ENCODE data around the gene TFE3. TPM values are rescaled to one million over a fixed set of nuclear protein-coding genes. Genes with fewer than 3 reads are reported as not detected.

TFE3 gene
- total and polyA plus RNA-seq, 11 donors: 12.1 to 61.2 (median 23.6) TPM

DNA sequence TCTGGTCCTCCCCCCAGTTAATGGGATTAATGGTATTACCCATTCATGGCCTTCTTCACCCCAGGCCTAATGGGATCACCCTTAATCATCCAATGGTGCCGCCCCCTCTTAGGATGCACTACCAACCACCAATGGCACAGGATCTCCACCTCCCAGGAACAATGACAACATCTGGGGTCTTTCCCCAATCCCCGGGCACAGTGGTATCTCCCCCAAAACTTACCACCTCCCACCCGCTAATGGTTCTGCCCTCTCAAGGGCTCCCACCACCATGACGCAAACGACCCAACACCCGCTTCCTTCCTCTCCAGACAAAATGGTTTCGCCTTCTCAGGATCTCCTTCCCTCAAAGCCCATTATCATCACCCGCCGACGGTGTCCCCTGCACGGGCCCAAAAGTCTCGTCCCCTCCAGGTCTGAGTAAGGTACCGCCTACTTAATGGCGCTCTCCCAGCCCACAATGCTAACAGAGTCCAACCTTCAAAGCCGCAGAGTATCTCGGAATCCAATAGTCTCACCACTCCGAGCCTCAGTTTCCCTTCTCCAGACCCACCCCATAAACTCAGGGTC is 41.6 kb downstream of the TFE3 start:
- 3 to 42% (median 21%) methylated on average over 17 of the region's 17 CpGs for WGBS, 4 donors
- Histone ChIP-seq H3K27ac (peak overlapping the region; percentile 62 to 95 (median 86)), H3K4me1 (peaks cover 0 to 6% (median 0%) of the 10 kb centered on the region in 12 donors), H3K27me3 (peaks cover 0 to under 1% (median 0%) of the 10 kb centered on the region in 9 donors), H3K4me3 (peak overlapping the region; percentile 40 to 85 (median 72)), H3K9me3 (peaks cover 0 to 8% (median 0%) of the 10 kb centered on the region in 12 donors), H3K36me3 (peaks cover 0 to 21% (median 9%) of the 10 kb centered on the region in 9 donors)
- intact Hi-C loops (cut with DNase I): loop anchor here in 4 of 10 donors (1.0 to 5.0 kb wide), 3 partner anchors 41 to 44 kb away; partner anchors contain the start of genes TFE3 (in 4 of the 4) and OTUD5 (in 1 of the 4)
- TF ChIP-seq POLR2A (IDR thresholded peaks at IDR 0.05): no peak
- TF ChIP-seq, protein P1, sequence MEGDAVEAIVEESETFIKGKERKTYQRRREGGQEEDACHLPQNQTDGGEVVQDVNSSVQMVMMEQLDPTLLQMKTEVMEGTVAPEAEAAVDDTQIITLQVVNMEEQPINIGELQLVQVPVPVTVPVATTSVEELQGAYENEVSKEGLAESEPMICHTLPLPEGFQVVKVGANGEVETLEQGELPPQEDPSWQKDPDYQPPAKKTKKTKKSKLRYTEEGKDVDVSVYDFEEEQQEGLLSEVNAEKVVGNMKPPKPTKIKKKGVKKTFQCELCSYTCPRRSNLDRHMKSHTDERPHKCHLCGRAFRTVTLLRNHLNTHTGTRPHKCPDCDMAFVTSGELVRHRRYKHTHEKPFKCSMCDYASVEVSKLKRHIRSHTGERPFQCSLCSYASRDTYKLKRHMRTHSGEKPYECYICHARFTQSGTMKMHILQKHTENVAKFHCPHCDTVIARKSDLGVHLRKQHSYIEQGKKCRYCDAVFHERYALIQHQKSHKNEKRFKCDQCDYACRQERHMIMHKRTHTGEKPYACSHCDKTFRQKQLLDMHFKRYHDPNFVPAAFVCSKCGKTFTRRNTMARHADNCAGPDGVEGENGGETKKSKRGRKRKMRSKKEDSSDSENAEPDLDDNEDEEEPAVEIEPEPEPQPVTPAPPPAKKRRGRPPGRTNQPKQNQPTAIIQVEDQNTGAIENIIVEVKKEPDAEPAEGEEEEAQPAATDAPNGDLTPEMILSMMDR (IDR thresholded peaks at IDR 0.05): no peak
- ATAC-seq: peak; percentile 27 to 52 (median 34)
- DNase-seq: peak in 2 of 5 donors; percentile 9 to 22

DNA sequence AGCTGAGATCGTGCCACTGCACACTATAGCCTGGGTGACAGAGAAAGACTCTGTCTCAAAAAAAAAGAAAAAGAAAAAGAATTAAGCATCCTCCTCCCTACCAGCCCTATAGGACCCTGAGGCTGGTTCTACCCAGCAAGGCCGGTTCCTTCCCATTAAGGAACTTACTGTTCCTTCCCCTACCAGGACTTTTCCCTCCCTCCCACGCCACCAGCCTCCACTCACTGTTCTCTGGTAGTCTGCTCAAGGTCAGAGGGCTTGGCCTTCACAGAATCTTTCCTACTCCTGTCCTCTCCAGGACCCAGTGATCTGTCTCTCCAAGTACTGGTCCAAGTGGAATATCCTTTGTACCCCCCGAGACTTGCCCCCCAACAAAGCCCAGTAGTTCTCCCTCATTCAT is 42.5 kb downstream of the TFE3 start:
- Histone ChIP-seq H3K4me1 (peaks cover 0 to 6% (median 0%) of the 10 kb centered on the region in 12 donors), H3K36me3 (peaks cover 0 to 22% (median 9%) of the 10 kb centered on the region in 9 donors), H3K27ac (no peak overlapping the region), H3K4me3 (no peak overlapping the region), H3K27me3 (peaks cover 0 to 6% (median 0%) of the 10 kb centered on the region in 9 donors), H3K9me3 (peaks cover 0 to 8% (median 0%) of the 10 kb centered on the region in 12 donors)
- intact Hi-C loops (cut with DNase I): loop anchor here in 3 of 10 donors (5.0 kb wide), 2 partner anchors 42 to 43 kb away; partner anchors contain the start of genes TFE3 (in 3 of the 3) and OTUD5 (in 1 of the 3)
- 77 to 99% (median 87%) methylated on average over 4 of the region's 4 CpGs for WGBS, 4 donors
- no peak for TF ChIP-seq POLR2A (IDR thresholded peaks at IDR 0.05)
- TF ChIP-seq, protein P1 (IDR thresholded peaks at IDR 0.05): no peak
- ATAC-seq: no peak
- DNase-seq: no peak

DNA sequence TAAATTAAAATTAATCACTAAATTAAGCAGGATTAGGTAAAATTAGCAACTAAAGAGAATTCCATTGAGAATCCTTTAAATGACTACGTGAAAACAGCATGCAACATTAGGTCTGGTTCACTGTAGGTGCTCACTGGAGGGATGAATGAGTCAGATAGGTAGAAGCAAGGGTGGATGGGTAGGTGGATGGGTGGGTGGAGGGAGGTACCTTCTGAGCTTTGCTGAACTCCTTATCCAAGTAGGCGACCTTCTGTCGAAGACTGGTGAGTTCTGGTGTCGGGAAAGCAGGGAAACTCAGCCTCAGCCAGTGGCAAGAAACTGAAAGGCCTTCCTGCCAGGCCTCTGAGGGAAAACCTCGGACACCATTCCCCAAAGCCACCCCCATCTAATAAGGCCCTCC is 44.1 kb downstream of the TFE3 start:
- 75 to 96% (median 83%) methylated on average over 5 of the region's 5 CpGs for WGBS, 4 donors
- H3K4me1 ChIP-seq: peaks cover 0 to 6% (median 0%) of the 10 kb centered on the region in 12 donors
- H3K27me3 ChIP-seq: peaks cover 0 to 6% (median 0%) of the 10 kb centered on the region in 9 donors
- DNase-seq: no peak
- TF ChIP-seq, protein P1 (IDR thresholded peaks at IDR 0.05): no peak
- TF ChIP-seq POLR2A (IDR thresholded peaks at IDR 0.05): no peak
- peaks cover 0 to 30% (median 17%) of the 10 kb centered on the region in 9 donors for H3K36me3 ChIP-seq
- H3K9me3 ChIP-seq: peaks cover 0 to 8% (median 0%) of the 10 kb centered on the region in 12 donors
- intact Hi-C loops (cut with DNase I): no loop called here
- H3K4me3 ChIP-seq: no peak overlapping the region
- no peak for ATAC-seq
- H3K27ac ChIP-seq: no peak overlapping the region

DNA sequence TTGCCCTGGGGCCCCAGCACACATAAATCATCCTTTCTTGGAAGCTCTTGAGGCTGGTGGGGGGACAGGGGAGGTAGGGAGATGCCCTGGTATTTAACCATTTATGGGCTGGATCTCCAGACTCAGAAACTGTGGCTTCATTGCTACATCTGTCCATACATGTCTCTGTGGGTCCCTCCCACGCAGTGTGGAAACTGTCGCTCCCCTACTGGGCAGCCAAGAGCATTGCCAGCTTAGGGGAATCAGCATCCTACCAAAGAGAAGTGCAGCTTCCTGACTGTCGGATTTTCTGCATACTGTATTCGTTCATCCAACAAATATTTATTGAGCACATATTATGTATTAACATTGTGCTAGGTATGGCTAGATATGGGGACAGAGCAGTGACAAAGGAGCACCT is 44.8 kb downstream of the TFE3 start:
- peaks cover 0 to 6% (median 0%) of the 10 kb centered on the region in 12 donors for H3K4me1 ChIP-seq
- H3K27me3 ChIP-seq: peaks cover 0 to 6% (median 0%) of the 10 kb centered on the region in 9 donors
- H3K36me3 ChIP-seq: peaks cover 0 to 31% (median 20%) of the 10 kb centered on the region in 9 donors
- no peak overlapping the region for H3K4me3 ChIP-seq
- intact Hi-C loops (cut with DNase I): no loop called here
- ATAC-seq (no peak), DNase-seq (no peak)
- H3K27ac ChIP-seq: no peak overlapping the region
- TF ChIP-seq, protein P1 (IDR thresholded peaks at IDR 0.05): no peak
- no peak for TF ChIP-seq POLR2A (IDR thresholded peaks at IDR 0.05)
- peaks cover 0 to 8% (median 0%) of the 10 kb centered on the region in 12 donors for H3K9me3 ChIP-seq
- WGBS, 4 donors: 74 to 97% (median 85%) methylated on average over 4 of the region's 4 CpGs

All from heart left ventricle (tissue), 16 donors.